ENCODE measurements around the gene AGRN. TPM values are rescaled to one million over a fixed set of nuclear protein-coding genes. Genes with fewer than 3 reads are reported as not detected.

Gene AGRN
- total RNA-seq, 5 donors from 2014 or later (not counting 1 experiment from before 2014, with no cell fraction given): 6.0 to 16.3 (median 9.9) TPM

GRCh38 chr1:978069-978834 lies 41.7 kb upstream of the AGRN start:
- Mint-ChIP-seq H3K36me3 (no peaks in the 10 kb centered on the region), H3K9me3 (no peaks in the 10 kb centered on the region), H3K27me3 (peaks cover 11 to 25% of the 10 kb centered on the region in 2 donors), H3K4me3 (peak overlapping the region in 2 of 3 donors; percentile 6 to 52), H3K4me1 (peaks cover 5 to 8% (median 6%) of the 10 kb centered on the region in 3 donors), H3K27ac (peak overlapping the region in 1 of 2 donors; percentile 16)
- peaks cover 0 to 72% of the 10 kb centered on the region in 2 experiments for H3K27me3 ChIP-seq (replicated peaks in 1 of 2; ENCODE audit: control insufficient read depth in 2 of 2, extremely low read depth in 1 of 2, insufficient read depth in 2 of 2, low read length in 1 of 2)
- ChIA-PET CTCF (no interaction called here), POLR2A (no interaction called here)
- peaks cover 2 to 10% of the 10 kb centered on the region in 2 experiments for H3K4me1 ChIP-seq (ENCODE audit: control insufficient read depth in 1 of 2, extremely low read depth in 1 of 2, insufficient read depth in 2 of 2, low read length in 2 of 2)
- no peaks in the 10 kb centered on the region for H3K36me3 ChIP-seq (ENCODE audit: control insufficient read depth in 2 of 2, extremely low read depth in 1 of 2, insufficient read depth in 1 of 2, low read length in 1 of 2)
- ATAC-seq (replicated peaks in 1 of 4): no peak
- WGBS (ENCODE audit: insufficient coverage): 90% methylated on average over 35 of the region's 44 CpGs
- H3K9me3 ChIP-seq: no peaks in the 10 kb centered on the region
- no peak for DNase-seq
- H3K4me3 ChIP-seq (ENCODE audit: control insufficient read depth in 1 of 2, extremely low read depth in 1 of 2, low read length in 1 of 2): no peak overlapping the region
- H3K27ac ChIP-seq (ENCODE audit: low read length): no peak overlapping the region

DNA sequence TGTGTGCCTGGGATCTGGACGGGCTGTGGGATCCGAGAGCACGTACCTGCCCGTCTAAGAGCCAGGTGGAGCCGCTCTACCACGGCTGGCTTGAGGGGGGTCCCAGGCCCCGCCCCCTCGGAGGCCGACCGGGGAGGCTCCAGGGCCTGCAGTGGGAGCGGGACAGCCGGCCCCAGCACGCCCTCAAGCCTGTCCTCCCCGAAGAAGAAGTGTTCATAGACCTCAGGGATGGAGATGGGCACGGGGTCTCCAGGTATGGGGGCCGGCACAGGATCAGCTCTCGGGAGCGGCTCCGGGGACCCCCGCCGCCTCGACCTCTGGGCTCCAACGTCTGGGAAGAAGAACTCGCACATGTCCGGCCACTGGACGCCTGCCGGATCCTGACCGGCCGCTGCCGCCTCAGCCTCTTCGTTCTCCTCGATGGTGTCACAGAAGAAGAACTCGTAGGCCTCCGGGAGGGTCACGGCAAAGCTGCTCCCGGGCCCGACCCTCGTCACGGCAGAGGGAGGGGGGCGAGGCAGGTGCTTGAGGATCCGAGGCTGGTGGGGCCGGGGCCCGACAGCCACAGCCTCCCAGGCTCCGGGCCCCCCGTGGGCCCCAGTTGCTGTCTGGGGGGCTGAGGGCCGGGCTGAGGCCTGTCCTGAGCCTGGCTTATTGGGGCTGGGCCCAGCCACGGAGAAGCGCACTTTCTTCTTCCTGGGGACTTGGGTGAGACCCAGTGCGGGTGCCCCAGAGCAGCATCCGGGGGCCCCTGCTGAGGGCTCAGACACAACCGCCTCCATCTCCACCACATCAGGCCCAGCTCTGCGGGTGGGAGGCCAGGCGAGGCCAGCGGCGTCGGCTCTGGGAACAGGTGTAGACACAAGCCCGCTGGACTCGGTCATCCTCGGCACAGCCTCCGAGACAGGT lies 40.8 kb upstream of the AGRN start:
- Histone ChIP-seq H3K36me3 (ENCODE audit: control insufficient read depth in 2 of 2, extremely low read depth in 1 of 2, insufficient read depth in 1 of 2, low read length in 1 of 2) (no peaks in the 10 kb centered on the region), H3K4me3 (ENCODE audit: control insufficient read depth in 1 of 2, extremely low read depth in 1 of 2, low read length in 1 of 2) (no peak overlapping the region), H3K9me3 (no peaks in the 10 kb centered on the region), H3K27me3 (replicated peaks in 1 of 2; ENCODE audit: control insufficient read depth in 2 of 2, extremely low read depth in 1 of 2, insufficient read depth in 2 of 2, low read length in 1 of 2) (peaks cover 0 to 70% of the 10 kb centered on the region in 2 experiments), H3K4me1 (ENCODE audit: control insufficient read depth in 1 of 2, extremely low read depth in 1 of 2, insufficient read depth in 2 of 2, low read length in 2 of 2) (peaks cover 2 to 14% of the 10 kb centered on the region in 2 experiments), H3K27ac (ENCODE audit: low read length) (no peak overlapping the region)
- Mint-ChIP-seq H3K36me3 (no peaks in the 10 kb centered on the region), H3K4me3 (no peak overlapping the region), H3K27ac (no peak overlapping the region), H3K27me3 (peaks cover 13 to 28% of the 10 kb centered on the region in 2 donors), H3K9me3 (no peaks in the 10 kb centered on the region), H3K4me1 (peaks cover 5 to 8% (median 6%) of the 10 kb centered on the region in 3 donors)
- WGBS (ENCODE audit: insufficient coverage): 92% methylated on average over 49 of the region's 60 CpGs
- ATAC-seq (replicated peaks in 1 of 4) (no peak), DNase-seq (no peak)
- ChIA-PET CTCF (no interaction called here), POLR2A (no interaction called here)

- no peak overlapping the region for H3K4me3 Mint-ChIP-seq
- no peak overlapping the region for H3K27ac Mint-ChIP-seq
- H3K9me3 ChIP-seq: no peaks in the 10 kb centered on the region
- WGBS (ENCODE audit: insufficient coverage): 95% methylated on average over 9 of the region's 9 CpGs
- peaks cover 2 to 16% of the 10 kb centered on the region in 2 experiments for H3K4me1 ChIP-seq (ENCODE audit: control insufficient read depth in 1 of 2, extremely low read depth in 1 of 2, insufficient read depth in 2 of 2, low read length in 2 of 2)
- no peak for DNase-seq
- H3K4me3 ChIP-seq (ENCODE audit: control insufficient read depth in 1 of 2, extremely low read depth in 1 of 2, low read length in 1 of 2): no peak overlapping the region
- no peak overlapping the region for H3K27ac ChIP-seq (ENCODE audit: low read length)
- H3K27me3 ChIP-seq (replicated peaks in 1 of 2; ENCODE audit: control insufficient read depth in 2 of 2, extremely low read depth in 1 of 2, insufficient read depth in 2 of 2, low read length in 1 of 2): peaks cover 0 to 70% of the 10 kb centered on the region in 2 experiments
- no peak for ATAC-seq (replicated peaks in 1 of 4)
- no peaks in the 10 kb centered on the region for H3K36me3 Mint-ChIP-seq
- ChIA-PET POLR2A (no interaction called here), CTCF (no interaction called here)
- no peaks in the 10 kb centered on the region for H3K9me3 Mint-ChIP-seq
- H3K36me3 ChIP-seq (ENCODE audit: control insufficient read depth in 2 of 2, extremely low read depth in 1 of 2, insufficient read depth in 1 of 2, low read length in 1 of 2): no peaks in the 10 kb centered on the region
- H3K4me1 Mint-ChIP-seq: peaks cover 5 to 8% (median 6%) of the 10 kb centered on the region in 3 donors
- H3K27me3 Mint-ChIP-seq: peaks cover 13 to 27% of the 10 kb centered on the region in 2 donors
These were observed 40.2 kb upstream of the AGRN start for GRCh38 chr1:979744-980072.

DNA sequence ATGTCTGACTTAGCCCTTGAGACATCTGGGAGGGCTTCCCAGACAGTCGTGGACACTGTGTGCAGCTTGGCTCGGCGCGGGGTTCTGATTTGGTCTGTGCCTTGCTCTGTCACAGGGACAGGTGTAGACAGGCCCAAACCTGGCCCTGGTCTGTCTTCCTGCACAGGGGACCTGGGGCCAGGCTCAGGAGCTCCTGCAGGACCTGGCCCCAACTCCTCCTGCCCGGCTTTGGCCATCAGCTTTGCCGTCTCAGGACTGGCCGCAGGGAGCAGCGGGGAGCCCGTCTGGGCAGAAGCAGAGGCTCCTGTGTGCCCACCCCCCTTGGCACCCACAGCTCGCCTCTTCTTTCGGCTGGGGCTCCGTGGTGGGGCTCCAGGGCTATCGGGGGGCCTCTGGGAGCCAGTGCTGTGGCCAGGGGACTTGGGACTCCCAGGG lies 39.8 kb upstream of the AGRN start:
- H3K27ac ChIP-seq (ENCODE audit: low read length): no peak overlapping the region
- no peak for ATAC-seq (replicated peaks in 1 of 4)
- H3K9me3 ChIP-seq: no peaks in the 10 kb centered on the region
- ChIA-PET CTCF (interaction anchor here in 1 of 2 donors (1.4 kb wide), 1 partner anchor 22 kb away, joined by 4 read pairs; no protein-coding TSS in a partner anchor), POLR2A (no interaction called here)
- Mint-ChIP-seq H3K4me3 (no peak overlapping the region), H3K9me3 (no peaks in the 10 kb centered on the region), H3K36me3 (no peaks in the 10 kb centered on the region), H3K4me1 (peaks cover 5 to 8% (median 6%) of the 10 kb centered on the region in 3 donors), H3K27ac (no peak overlapping the region), H3K27me3 (peaks cover 13 to 26% of the 10 kb centered on the region in 2 donors)
- H3K4me1 ChIP-seq (ENCODE audit: control insufficient read depth in 1 of 2, extremely low read depth in 1 of 2, insufficient read depth in 2 of 2, low read length in 2 of 2): peaks cover 2 to 16% of the 10 kb centered on the region in 2 experiments
- WGBS (ENCODE audit: insufficient coverage): 76% methylated on average over 13 of the region's 13 CpGs
- DNase-seq: no peak
- H3K27me3 ChIP-seq (replicated peaks in 1 of 2; ENCODE audit: control insufficient read depth in 2 of 2, extremely low read depth in 1 of 2, insufficient read depth in 2 of 2, low read length in 1 of 2): peaks cover under 1 to 70% of the 10 kb centered on the region in 2 experiments
- no peaks in the 10 kb centered on the region for H3K36me3 ChIP-seq (ENCODE audit: control insufficient read depth in 2 of 2, extremely low read depth in 1 of 2, insufficient read depth in 1 of 2, low read length in 1 of 2)
- no peak overlapping the region for H3K4me3 ChIP-seq (ENCODE audit: control insufficient read depth in 1 of 2, extremely low read depth in 1 of 2, low read length in 1 of 2)

DNA sequence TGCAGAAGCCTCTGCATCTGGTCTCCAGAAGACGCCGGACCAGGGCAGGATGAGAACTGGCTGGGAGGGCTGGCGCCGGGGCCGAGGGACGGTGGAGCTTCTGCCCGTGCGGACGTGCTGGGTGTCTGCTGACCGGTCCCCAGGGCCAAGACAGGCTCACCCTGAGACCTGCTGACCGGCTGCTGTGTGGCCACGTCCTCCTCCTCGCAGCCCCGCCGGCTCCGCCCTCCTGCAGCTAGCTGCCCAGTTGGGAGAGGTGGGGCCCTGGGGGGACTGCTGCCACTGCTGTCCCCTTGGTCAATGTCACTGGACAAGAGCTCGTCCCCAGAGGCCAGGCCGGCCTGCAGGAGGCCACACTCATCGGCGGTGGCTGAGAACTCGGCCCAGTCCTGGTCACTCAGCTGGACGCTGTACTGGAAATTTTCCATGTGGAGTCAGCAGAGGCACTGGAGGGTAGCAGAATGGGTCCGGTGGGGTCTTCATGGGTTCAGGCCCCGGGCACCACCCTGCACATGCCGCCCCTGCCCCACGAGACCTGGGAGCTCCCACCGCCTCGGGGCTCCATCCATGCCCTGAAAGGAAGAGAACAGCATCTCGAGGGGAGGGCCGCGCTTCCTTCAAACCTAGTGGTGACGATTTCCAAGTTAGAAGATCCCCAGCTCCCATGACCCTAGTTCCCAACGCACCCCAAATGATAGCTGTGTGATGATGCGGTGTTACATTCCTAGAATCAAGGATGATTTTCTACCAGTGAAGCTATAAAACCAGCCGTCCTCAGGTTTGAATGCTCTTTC lies 39.1 kb upstream of the AGRN start:
- POLR2A ChIA-PET: no interaction called here
- ATAC-seq (replicated peaks in 1 of 4) (no peak), DNase-seq (peak in 1 of 35 experiments; percentile 4)
- no peaks in the 10 kb centered on the region for H3K36me3 Mint-ChIP-seq
- Histone ChIP-seq H3K4me1 (ENCODE audit: control insufficient read depth in 1 of 2, extremely low read depth in 1 of 2, insufficient read depth in 2 of 2, low read length in 2 of 2) (peaks cover 2 to 12% of the 10 kb centered on the region in 2 experiments), H3K4me3 (ENCODE audit: control insufficient read depth in 1 of 2, extremely low read depth in 1 of 2, low read length in 1 of 2) (no peak overlapping the region), H3K27ac (ENCODE audit: low read length) (no peak overlapping the region), H3K9me3 (no peaks in the 10 kb centered on the region), H3K36me3 (ENCODE audit: control insufficient read depth in 2 of 2, extremely low read depth in 1 of 2, insufficient read depth in 1 of 2, low read length in 1 of 2) (no peaks in the 10 kb centered on the region), H3K27me3 (replicated peaks in 1 of 2; ENCODE audit: control insufficient read depth in 2 of 2, extremely low read depth in 1 of 2, insufficient read depth in 2 of 2, low read length in 1 of 2) (peaks cover 2 to 65% of the 10 kb centered on the region in 2 experiments)
- H3K27me3 Mint-ChIP-seq: peaks cover 10 to 27% of the 10 kb centered on the region in 2 donors
- H3K9me3 Mint-ChIP-seq: no peaks in the 10 kb centered on the region
- no peak overlapping the region for H3K4me3 Mint-ChIP-seq
- CTCF ChIA-PET: interaction anchor here in 1 of 2 donors (1.4 kb wide), 1 partner anchor 21 kb away, joined by 4 read pairs; no protein-coding TSS in a partner anchor
- no peak overlapping the region for H3K27ac Mint-ChIP-seq
- H3K4me1 Mint-ChIP-seq: peaks cover 3 to 4% (median 4%) of the 10 kb centered on the region in 3 donors
- 81% methylated on average over 29 of the region's 35 CpGs for WGBS (ENCODE audit: insufficient coverage)
